HG03571 (cell line): ENCODE data around the gene HEPACAM.

ENCODE experiments used
- ATAC-seq: cut with Tn5 transposase; IDR thresholded peaks from one replicate; pipeline ENCODE4 v1.9.1; 2021; ENCODE audit not compliant: unreplicated experiment

The HEPACAM gene

DNA sequence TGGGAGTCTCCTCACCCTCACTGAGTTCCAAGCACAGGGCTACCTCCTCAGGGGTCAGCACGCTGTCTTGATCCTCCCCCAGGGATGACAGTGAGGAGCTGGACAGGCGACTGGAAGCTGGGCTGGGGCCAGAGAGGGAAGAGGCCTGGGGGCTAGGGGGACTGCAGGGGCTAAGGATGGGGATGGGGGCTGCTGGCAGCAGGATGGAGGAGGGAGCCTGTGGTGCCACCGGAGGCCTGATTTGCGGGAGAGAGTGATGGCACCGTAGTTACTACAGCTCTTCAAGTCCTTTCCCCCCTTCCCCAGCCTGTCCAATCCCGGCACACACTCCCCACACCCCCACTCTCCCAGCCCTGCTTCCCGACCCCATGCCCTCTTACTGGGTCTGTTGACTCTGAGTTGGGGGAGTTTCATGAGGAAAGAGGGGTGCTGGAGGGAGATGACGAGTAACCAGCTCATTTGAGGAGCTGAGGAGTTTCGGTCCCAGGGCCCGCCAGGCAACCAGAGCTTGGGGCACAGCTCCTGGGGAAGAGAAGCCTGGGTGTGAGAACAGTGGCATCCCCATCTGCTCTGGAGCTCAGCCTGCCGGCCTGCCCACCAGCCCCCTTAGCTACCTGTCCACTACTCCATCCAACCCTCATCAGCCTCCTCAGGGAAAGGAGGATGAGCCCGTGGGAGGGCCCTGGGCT is 48.7 kb downstream of the HEPACAM start:
- no peak for ATAC-seq

GRCh38 chr11:124886476-124886875 is 49.4 kb downstream of the HEPACAM start:
- ATAC-seq, result no peak

DNA sequence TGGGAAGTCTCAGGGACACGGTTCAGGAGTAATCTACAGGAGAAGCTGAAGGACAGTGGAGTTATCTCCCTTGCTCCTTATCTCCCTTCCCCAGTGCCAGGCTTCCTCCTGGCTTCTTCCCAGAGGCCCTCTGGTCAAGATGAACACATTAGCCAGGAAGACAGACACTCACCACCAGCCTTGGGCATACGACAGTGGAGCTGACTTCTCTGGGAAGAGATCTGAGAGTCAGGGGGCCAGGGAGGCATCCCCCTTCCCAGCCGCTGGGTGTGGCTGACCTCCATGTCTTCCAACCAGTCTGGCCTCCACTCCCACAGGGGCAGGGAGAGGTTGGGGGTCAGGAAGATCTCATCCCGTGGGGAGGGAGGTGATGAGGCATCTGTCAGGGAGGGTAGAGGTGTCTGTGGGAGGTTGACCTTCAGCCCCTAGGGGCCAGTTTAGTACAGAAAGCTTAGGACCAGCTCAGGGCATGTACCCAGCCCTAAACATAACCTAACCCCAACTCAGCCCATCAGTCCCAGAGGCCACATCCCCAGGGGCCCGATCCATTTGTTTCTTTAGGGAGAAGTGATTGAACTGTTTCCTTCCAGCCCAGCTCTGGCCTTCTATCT is 50.9 kb downstream of the HEPACAM start:
- ATAC-seq, result no peak

- no peak for ATAC-seq
These were observed 51.5 kb downstream of the HEPACAM start for GRCh38 chr11:124884340-124884739.

- ATAC-seq, result no peak
These were observed 53.3 kb downstream of the HEPACAM start for GRCh38 chr11:124882339-124883071.

GRCh38 chr11:124880958-124881357 is 54.9 kb downstream of the HEPACAM start:
- ATAC-seq, result no peak

GRCh38 chr11:124880290-124880611 is 55.6 kb downstream of the HEPACAM start:
- ATAC-seq, result no peak

- ATAC-seq, result no peak
These were observed 56.2 kb downstream of the HEPACAM start for GRCh38 chr11:124879493-124880289.

GRCh38 chr11:124878759-124879492 is 56.9 kb downstream of the HEPACAM start:
- ATAC-seq, result no peak

GRCh38 chr11:124877910-124878758 is 57.7 kb downstream of the HEPACAM start:
- no peak for ATAC-seq

- no peak for ATAC-seq
These were observed 58.3 kb downstream of the HEPACAM start for GRCh38 chr11:124877631-124877909.

GRCh38 chr11:124876818-124877630 is 58.8 kb downstream of the HEPACAM start:
- no peak for ATAC-seq

- ATAC-seq, result peak; percentile 88
These were observed 59.7 kb downstream of the HEPACAM start for GRCh38 chr11:124875943-124876817.

DNA sequence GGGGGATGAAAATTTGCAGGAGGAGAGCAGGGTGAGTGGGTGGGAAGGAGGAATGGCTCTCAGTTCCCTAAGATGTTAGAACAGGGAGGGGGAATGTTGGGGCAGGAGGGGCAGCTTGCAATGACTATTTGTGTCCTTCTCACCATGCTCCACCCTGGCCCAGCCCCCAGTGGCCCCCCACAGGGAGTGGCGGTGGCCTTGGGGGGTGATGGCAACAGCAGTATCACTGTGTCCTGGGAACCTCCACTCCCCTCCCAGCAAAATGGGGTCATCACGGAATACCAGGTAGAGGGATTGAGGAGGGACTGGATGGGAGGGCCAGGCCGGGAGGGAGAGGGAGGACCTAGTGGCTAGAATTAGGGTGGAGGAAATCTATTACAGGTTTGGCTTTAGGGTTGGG is 60.4 kb downstream of the HEPACAM start:
- no peak for ATAC-seq

DNA sequence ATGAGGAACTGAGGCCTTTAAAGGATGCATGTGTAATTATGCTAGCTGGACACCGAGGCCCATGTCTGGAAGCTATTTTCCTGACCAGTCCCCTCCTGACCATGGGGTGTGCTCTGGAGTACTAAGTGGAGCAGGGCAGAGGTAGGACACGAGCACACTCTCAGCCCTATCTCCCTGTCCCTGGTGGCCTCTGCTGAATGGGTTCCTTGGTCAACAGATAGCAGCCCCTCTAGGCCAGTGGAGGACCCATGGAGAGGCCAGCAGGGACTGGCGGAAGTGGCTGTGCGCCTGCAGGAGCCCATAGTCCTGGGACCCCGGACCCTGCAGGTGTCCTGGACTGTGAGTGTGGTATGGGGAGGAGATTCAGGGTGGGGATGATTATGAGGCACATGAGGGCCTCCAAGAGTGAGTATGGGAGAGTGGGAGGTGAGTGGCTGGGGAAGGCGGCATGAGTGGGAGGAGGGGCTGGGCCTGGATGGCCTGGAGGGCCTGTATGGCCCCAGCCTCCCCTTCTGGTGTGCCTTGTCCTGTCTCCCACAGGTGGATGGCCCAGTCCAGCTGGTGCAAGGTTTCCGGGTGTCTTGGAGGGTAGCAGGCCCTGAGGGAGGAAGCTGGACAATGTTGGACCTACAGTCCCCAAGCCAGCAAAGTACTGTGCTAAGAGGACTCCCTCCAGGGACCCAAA is 61.1 kb downstream of the HEPACAM start:
- ATAC-seq, result no peak

DNA sequence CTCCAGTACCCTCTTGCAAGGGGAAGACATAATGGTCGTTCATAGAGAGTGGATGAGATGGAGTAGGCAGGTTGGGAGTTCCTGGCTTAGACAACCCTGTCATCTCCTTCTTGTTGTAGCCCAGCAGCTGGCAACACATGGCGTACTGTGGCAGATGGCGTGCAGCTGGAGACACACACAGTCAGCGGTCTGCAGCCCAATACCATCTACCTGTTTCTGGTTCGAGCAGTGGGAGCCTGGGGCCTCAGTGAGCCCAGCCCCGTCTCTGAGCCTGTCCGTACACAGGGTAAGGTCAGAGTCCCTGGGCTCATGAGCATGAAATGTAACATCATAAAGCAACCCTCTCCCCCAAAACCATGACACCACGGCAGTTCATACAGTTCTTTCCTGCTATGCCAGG is 61.9 kb downstream of the HEPACAM start:
- no peak for ATAC-seq

- no peak for ATAC-seq
These were observed 63.1 kb downstream of the HEPACAM start for GRCh38 chr11:124872741-124873140.

DNA sequence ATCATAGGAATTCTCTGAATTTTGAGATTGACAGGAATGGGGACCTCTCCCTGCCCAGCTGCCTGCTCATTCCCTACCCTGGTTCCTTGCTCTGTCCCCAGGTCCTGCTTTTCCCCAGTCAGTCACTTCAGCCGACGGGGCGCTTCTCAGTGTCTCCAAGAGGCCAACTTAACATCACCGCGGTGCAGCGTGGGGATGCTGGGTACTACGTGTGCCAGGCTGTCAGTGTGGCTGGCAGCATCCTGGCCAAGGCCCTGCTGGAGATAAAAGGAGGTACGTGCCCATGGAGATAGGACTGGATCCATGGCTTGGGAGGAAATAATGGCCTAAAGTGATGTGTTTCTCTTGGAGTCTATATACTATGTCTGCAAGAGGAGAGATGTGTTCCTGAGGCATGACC is 63.6 kb downstream of the HEPACAM start:
- no peak for ATAC-seq
